K562 (cell line): ENCODE measurements around the gene TRIP6. TPM values are rescaled to one million over a fixed set of nuclear protein-coding genes. Genes with fewer than 3 reads are reported as not detected.

ENCODE experiments used
- ADNP ChIP-seq: fragments of 200-800 bp; sonication (Bioruptor generic); IDR thresholded peaks from 2 replicates; pipeline ENCODE4 v1.6.1; 2016; ENCODE audit warnings: missing genetic modification characterization, missing compliant biosample characterization
- CBX5 ChIP-seq: IDR thresholded peaks from 2 replicates; pipeline ENCODE4 v1.6.1; 2014; ENCODE audit warnings: low read depth, borderline replicate concordance
- DPF2 ChIP-seq: fragments of 450-650 bp; IDR thresholded peaks from 2 replicates; pipeline ENCODE4 v1.6.1; 2016
- HNRNPLL ChIP-seq: fragments of 200-400 bp; formaldehyde crosslinking; IDR thresholded peaks from 2 replicates; pipeline ENCODE4 v1.6.1; 2017; ENCODE audit warnings: low read length, low read depth, mild to moderate bottlenecking; ENCODE audit not compliant: poor library complexity, severe bottlenecking
- MLX ChIP-seq, 2 experiments: fragments of 450-650 bp in 1 of 2; sonication (generic) in 1 of 2; formaldehyde crosslinking; conservative IDR thresholded peaks; 2 replicates each; pipeline versions ENCODE4 v1.4.0 to v1.8.1; 2020 to 2022; ENCODE audit warnings: mild to moderate bottlenecking in 1 of 2, missing genetic modification reagents in 1 of 2
- NFRKB ChIP-seq: fragments of 450-650 bp; IDR thresholded peaks from 2 replicates; pipeline ENCODE4 v1.6.1; 2016; ENCODE audit warnings: low read depth
- PHF8 ChIP-seq: fragments of 200-600 bp; sonication (generic); IDR thresholded peaks from 2 replicates; pipeline ENCODE4 v1.6.1; 2012; ENCODE audit warnings: mixed run types, mild to moderate bottlenecking, inconsistent platforms, low read length, moderate library complexity, borderline replicate concordance
- SP1 ChIP-seq: sonication (generic); formaldehyde crosslinking; IDR thresholded peaks from 2 replicates; pipeline ENCODE4 v1.8.1; 2022; ENCODE audit warnings: mild to moderate bottlenecking, missing genetic modification reagents
- TBL1XR1 ChIP-seq, 2 experiments: IDR thresholded peaks; 2 replicates each; pipeline ENCODE4 v1.6.1; 2012; ENCODE audit warnings: improper control_type of control experiment in 2 of 2, low read length in 2 of 2, mild to moderate bottlenecking in 1 of 2
- ZNF707 ChIP-seq: fragments of 250-450 bp; sonication (Bioruptor Pico); conservative IDR thresholded peaks from 2 replicates; pipeline ENCODE4 v1.8.0; 2022; ENCODE audit warnings: inconsistent platforms, mild to moderate bottlenecking, moderate library complexity
- polyA plus RNA-seq, 8 experiments: library from polyadenylated mRNA; depleted of rRNA in 4 of 8; stranded (reverse) in 5 of 8; unstranded in 3 of 8; fragments of >200 nt; fragmentation: Nextera tagmentation in 2 of 8; fragmentation: Illumina TruSeq in 1 of 8; extraction: Ambion mirVana in 2 of 8; extraction: Trizol in 1 of 8; gene quantifications; 2 replicates each; pipeline versions ENCODE4 v1.2.1 to v1.2.3, GENCODE V29; 2011 to 2014; ENCODE audit warnings: inconsistent platforms in 1 of 8, missing spikeins in 1 of 8
- total RNA-seq, 7 experiments: library from RNA; depleted of rRNA in 6 of 7; stranded (reverse); fragments of >200 nt in 6 of 7; fragmentation: Illumina TruSeq in 2 of 7; extraction: Trizol in 2 of 7; gene quantifications; 2 replicates each; pipeline versions ENCODE4 v1.2.1 to v1.2.3, GENCODE V29; 2011 to 2021; ENCODE audit warnings: low replicate concordance in 1 of 7
- TF ChIP-seq, protein P1 (sequence below): fragments of 450-650 bp; IDR thresholded peaks from 2 replicates; pipeline ENCODE4 v1.6.1; 2016; ENCODE audit warnings: mild to moderate bottlenecking, moderate library complexity
- TF ChIP-seq, protein P2 (sequence below): sonication (generic); formaldehyde crosslinking; IDR thresholded peaks from 2 replicates; pipeline ENCODE4 v1.4.0; 2020; ENCODE audit warnings: mild to moderate bottlenecking, missing genetic modification reagents

TRIP6 gene
- total and polyA plus RNA-seq, 9 of the 15 experiments (the other 6 are each of a cell fraction or from before 2014, with no cell fraction given) = 5.9 to 141 (median 54.0) TPM

GRCh38 chr7:100837099-100837836 is 29.9 kb upstream of the TRIP6 start (continued):
- TF ChIP-seq, protein P1, sequence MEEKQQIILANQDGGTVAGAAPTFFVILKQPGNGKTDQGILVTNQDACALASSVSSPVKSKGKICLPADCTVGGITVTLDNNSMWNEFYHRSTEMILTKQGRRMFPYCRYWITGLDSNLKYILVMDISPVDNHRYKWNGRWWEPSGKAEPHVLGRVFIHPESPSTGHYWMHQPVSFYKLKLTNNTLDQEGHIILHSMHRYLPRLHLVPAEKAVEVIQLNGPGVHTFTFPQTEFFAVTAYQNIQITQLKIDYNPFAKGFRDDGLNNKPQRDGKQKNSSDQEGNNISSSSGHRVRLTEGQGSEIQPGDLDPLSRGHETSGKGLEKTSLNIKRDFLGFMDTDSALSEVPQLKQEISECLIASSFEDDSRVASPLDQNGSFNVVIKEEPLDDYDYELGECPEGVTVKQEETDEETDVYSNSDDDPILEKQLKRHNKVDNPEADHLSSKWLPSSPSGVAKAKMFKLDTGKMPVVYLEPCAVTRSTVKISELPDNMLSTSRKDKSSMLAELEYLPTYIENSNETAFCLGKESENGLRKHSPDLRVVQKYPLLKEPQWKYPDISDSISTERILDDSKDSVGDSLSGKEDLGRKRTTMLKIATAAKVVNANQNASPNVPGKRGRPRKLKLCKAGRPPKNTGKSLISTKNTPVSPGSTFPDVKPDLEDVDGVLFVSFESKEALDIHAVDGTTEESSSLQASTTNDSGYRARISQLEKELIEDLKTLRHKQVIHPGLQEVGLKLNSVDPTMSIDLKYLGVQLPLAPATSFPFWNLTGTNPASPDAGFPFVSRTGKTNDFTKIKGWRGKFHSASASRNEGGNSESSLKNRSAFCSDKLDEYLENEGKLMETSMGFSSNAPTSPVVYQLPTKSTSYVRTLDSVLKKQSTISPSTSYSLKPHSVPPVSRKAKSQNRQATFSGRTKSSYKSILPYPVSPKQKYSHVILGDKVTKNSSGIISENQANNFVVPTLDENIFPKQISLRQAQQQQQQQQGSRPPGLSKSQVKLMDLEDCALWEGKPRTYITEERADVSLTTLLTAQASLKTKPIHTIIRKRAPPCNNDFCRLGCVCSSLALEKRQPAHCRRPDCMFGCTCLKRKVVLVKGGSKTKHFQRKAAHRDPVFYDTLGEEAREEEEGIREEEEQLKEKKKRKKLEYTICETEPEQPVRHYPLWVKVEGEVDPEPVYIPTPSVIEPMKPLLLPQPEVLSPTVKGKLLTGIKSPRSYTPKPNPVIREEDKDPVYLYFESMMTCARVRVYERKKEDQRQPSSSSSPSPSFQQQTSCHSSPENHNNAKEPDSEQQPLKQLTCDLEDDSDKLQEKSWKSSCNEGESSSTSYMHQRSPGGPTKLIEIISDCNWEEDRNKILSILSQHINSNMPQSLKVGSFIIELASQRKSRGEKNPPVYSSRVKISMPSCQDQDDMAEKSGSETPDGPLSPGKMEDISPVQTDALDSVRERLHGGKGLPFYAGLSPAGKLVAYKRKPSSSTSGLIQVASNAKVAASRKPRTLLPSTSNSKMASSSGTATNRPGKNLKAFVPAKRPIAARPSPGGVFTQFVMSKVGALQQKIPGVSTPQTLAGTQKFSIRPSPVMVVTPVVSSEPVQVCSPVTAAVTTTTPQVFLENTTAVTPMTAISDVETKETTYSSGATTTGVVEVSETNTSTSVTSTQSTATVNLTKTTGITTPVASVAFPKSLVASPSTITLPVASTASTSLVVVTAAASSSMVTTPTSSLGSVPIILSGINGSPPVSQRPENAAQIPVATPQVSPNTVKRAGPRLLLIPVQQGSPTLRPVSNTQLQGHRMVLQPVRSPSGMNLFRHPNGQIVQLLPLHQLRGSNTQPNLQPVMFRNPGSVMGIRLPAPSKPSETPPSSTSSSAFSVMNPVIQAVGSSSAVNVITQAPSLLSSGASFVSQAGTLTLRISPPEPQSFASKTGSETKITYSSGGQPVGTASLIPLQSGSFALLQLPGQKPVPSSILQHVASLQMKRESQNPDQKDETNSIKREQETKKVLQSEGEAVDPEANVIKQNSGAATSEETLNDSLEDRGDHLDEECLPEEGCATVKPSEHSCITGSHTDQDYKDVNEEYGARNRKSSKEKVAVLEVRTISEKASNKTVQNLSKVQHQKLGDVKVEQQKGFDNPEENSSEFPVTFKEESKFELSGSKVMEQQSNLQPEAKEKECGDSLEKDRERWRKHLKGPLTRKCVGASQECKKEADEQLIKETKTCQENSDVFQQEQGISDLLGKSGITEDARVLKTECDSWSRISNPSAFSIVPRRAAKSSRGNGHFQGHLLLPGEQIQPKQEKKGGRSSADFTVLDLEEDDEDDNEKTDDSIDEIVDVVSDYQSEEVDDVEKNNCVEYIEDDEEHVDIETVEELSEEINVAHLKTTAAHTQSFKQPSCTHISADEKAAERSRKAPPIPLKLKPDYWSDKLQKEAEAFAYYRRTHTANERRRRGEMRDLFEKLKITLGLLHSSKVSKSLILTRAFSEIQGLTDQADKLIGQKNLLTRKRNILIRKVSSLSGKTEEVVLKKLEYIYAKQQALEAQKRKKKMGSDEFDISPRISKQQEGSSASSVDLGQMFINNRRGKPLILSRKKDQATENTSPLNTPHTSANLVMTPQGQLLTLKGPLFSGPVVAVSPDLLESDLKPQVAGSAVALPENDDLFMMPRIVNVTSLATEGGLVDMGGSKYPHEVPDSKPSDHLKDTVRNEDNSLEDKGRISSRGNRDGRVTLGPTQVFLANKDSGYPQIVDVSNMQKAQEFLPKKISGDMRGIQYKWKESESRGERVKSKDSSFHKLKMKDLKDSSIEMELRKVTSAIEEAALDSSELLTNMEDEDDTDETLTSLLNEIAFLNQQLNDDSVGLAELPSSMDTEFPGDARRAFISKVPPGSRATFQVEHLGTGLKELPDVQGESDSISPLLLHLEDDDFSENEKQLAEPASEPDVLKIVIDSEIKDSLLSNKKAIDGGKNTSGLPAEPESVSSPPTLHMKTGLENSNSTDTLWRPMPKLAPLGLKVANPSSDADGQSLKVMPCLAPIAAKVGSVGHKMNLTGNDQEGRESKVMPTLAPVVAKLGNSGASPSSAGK = peak; percentile 96
- TF ChIP-seq, protein P2, sequence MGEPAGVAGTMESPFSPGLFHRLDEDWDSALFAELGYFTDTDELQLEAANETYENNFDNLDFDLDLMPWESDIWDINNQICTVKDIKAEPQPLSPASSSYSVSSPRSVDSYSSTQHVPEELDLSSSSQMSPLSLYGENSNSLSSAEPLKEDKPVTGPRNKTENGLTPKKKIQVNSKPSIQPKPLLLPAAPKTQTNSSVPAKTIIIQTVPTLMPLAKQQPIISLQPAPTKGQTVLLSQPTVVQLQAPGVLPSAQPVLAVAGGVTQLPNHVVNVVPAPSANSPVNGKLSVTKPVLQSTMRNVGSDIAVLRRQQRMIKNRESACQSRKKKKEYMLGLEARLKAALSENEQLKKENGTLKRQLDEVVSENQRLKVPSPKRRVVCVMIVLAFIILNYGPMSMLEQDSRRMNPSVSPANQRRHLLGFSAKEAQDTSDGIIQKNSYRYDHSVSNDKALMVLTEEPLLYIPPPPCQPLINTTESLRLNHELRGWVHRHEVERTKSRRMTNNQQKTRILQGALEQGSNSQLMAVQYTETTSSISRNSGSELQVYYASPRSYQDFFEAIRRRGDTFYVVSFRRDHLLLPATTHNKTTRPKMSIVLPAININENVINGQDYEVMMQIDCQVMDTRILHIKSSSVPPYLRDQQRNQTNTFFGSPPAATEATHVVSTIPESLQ (CRISPR knock-in tag) = 0 out of 2 replicates have a peak, but pooled peaks have one; percentile 76
- peak; percentile 65; the same call in 1 of the 2 replicates for TF ChIP-seq PHF8
- peak; percentile 89 to 92 for TF ChIP-seq MLX (CRISPR knock-in tag; conservative IDR thresholded peaks at IDR 0.05)
- no peak for TF ChIP-seq TBL1XR1 (IDR thresholded peaks at IDR 0.05; ENCODE audit: low read length in 2 of 2)
- peak; percentile 90 for TF ChIP-seq ADNP (tag)
- peak; percentile 65; the same call in 1 of the 2 replicates for TF ChIP-seq CBX5
- TF ChIP-seq ZNF707 (CRISPR knock-in tag) = no peak
- peak; percentile 60 for TF ChIP-seq SP1 (CRISPR knock-in tag)
- TF ChIP-seq DPF2 = peak; percentile 78
- TF ChIP-seq NFRKB = 0 out of 2 replicates have a peak, but pooled peaks have one; percentile 91
- peak; percentile 67 for TF ChIP-seq HNRNPLL
